A673 (cell line): ENCODE results near the gene OR7D4. TPM values are rescaled to one million over a fixed set of nuclear protein-coding genes. Genes with fewer than 3 reads are reported as not detected.

ENCODE experiments used
- BruUV-seq: library from RNA; stranded (reverse); fragments of 400-500 nt; replicated peaks from 2 replicates; lab custom pipeline; 2021; lab: Mats Ljungman, UMichigan
- CTCF ChIA-PET: fragments of 300-600 bp; sonication (Branson Sonifier 250); formaldehyde crosslinking; loops from one replicate; lab custom pipeline; 2022; ENCODE audit warnings: antibody characterized with exemption; lab: Charles Lee
- POLR2A ChIA-PET: fragments of 300-600 bp; sonication (Branson Sonifier 250); formaldehyde crosslinking; loops from one replicate; lab custom pipeline; 2022; ENCODE audit warnings: antibody characterized with exemption; ENCODE audit not compliant: low non-redundant PET; lab: Charles Lee
- DNase-seq: peaks from one replicate; pipeline ENCODE4 v3.0.0-alpha.2; 2015; ENCODE audit warnings: low spot score
- H3K27ac ChIP-seq: fragments of 200-600 bp; sonication (generic); 2 replicates; pipeline ENCODE4 v1.5.1; 2016; ENCODE audit warnings: mixed run types, low read depth, mild to moderate bottlenecking, mixed read lengths, antibody characterized with exemption, low read length; ENCODE audit not compliant: poor library complexity, severe bottlenecking
- H3K27me3 ChIP-seq: fragments of 200-600 bp; sonication (generic); replicated peaks from 2 replicates; pipeline ENCODE4 v1.6.1; 2017; ENCODE audit warnings: mixed run types, low read depth, mild to moderate bottlenecking, mixed read lengths, antibody characterized with exemption, low read length; ENCODE audit not compliant: insufficient read depth, poor library complexity
- H3K36me3 ChIP-seq: fragments of 200-600 bp; sonication (generic); 2 replicates; pipeline ENCODE4 v1.6.1; 2016; ENCODE audit warnings: mixed run types, mild to moderate bottlenecking, mixed read lengths, antibody characterized with exemption, low read length; ENCODE audit not compliant: insufficient read depth, poor library complexity, severe bottlenecking
- H3K4me1 ChIP-seq: fragments of 200-600 bp; sonication (generic); 2 replicates; pipeline ENCODE4 v1.6.1; 2017; ENCODE audit warnings: mixed run types, mild to moderate bottlenecking, mixed read lengths, antibody characterized with exemption, low read length; ENCODE audit not compliant: insufficient read depth, poor library complexity, severe bottlenecking
- H3K4me3 ChIP-seq: fragments of 200-600 bp; sonication (generic); 2 replicates; pipeline ENCODE4 v1.5.1; 2016; ENCODE audit warnings: low read depth, mixed run types, mild to moderate bottlenecking, mixed read lengths, low read length; ENCODE audit not compliant: poor library complexity, severe bottlenecking
- H3K9me3 ChIP-seq: fragments of 200-600 bp; sonication (generic); 2 replicates; pipeline ENCODE4 v1.6.1; 2016; ENCODE audit warnings: mixed run types, low read depth, mild to moderate bottlenecking, mixed read lengths, antibody characterized with exemption, low read length; ENCODE audit not compliant: poor library complexity, severe bottlenecking
- EZH2 ChIP-seq: fragments of 200-600 bp; sonication (generic); IDR thresholded peaks from 2 replicates; pipeline ENCODE4 v1.6.1; 2017; ENCODE audit warnings: borderline replicate concordance, low read depth, mild to moderate bottlenecking, mixed read lengths, antibody characterized with exemption, low read length; ENCODE audit not compliant: poor library complexity, severe bottlenecking
- intact Hi-C: fragments of 100-400 bp; cut with micrococcal nuclease; formaldehyde crosslinking; loops from one replicate; pipeline ENCODE4 v1.10.0; 2022; ENCODE audit not compliant: unreplicated experiment
- total RNA-seq: library from RNA; stranded (reverse); gene quantifications from 2 replicates; pipeline ENCODE4 v1.2.3, GENCODE V29; 2021
- TF ChIP-seq, protein P1 (sequence below): fragments of 300-800, 200-600 bp; sonication (generic); conservative IDR thresholded peaks from 2 replicates; pipeline ENCODE4 v1.5.1; 2017; ENCODE audit warnings: low read depth, mild to moderate bottlenecking, antibody characterized with exemption, low read length, moderate library complexity, mixed read lengths

OR7D4 gene
- total RNA-seq, 1 experiment from 2014 or later = not detected

DNA sequence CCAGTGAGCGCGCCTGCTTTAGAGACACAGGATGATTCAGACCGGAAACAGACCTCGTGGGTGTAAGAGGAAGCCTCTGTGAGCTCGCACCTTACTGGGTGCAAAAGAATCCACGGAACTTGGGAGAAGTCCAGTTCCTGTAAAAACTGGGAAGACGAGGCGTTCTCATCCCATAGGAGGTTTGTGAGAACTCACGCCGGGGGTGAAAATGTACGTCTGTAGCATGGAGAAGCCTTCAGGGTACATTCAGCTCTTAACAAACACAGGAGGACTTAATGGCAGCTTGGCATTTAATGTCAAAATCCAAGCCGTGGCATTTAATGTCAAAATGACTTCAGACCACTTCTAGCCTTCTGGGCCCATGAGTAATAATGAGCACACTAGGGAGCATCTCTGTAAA, 58.0 kb downstream of the OR7D4 start:
- POLR2A ChIA-PET = no interaction called here
- no peaks in the 10 kb centered on the region for H3K4me1 ChIP-seq
- CTCF ChIA-PET = no interaction called here
- no peak overlapping the region for H3K27ac ChIP-seq
- H3K36me3 ChIP-seq = peaks cover 83% of the 10 kb centered on the region
- no peak for TF ChIP-seq EZH2
- TF ChIP-seq, protein P1, sequence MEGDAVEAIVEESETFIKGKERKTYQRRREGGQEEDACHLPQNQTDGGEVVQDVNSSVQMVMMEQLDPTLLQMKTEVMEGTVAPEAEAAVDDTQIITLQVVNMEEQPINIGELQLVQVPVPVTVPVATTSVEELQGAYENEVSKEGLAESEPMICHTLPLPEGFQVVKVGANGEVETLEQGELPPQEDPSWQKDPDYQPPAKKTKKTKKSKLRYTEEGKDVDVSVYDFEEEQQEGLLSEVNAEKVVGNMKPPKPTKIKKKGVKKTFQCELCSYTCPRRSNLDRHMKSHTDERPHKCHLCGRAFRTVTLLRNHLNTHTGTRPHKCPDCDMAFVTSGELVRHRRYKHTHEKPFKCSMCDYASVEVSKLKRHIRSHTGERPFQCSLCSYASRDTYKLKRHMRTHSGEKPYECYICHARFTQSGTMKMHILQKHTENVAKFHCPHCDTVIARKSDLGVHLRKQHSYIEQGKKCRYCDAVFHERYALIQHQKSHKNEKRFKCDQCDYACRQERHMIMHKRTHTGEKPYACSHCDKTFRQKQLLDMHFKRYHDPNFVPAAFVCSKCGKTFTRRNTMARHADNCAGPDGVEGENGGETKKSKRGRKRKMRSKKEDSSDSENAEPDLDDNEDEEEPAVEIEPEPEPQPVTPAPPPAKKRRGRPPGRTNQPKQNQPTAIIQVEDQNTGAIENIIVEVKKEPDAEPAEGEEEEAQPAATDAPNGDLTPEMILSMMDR = no peak
- no peak overlapping the region for H3K4me3 ChIP-seq
- intact Hi-C loops = no loop called here
- no peak for DNase-seq
- H3K27me3 ChIP-seq = no peaks in the 10 kb centered on the region
- BruUV-seq = no TSS peak
- peaks cover 14% of the 10 kb centered on the region for H3K9me3 ChIP-seq

Other genes starting within 250 kb of the OR7D4 start
- not detected in 2 replicates for gene MUC16, start 209.2 kb downstream of the OR7D4 start, total RNA-seq
- gene OR1M1, start 132.5 kb downstream of the OR7D4 start, total RNA-seq = not detected in 2 replicates
- gene OR7G2, start 112.1 kb downstream of the OR7D4 start, total RNA-seq = not detected in 2 replicates
- gene OR7G1, start 103.8 kb downstream of the OR7D4 start, total RNA-seq = not detected in 2 replicates
- not detected in 2 replicates for gene OR7G3, start 92.6 kb downstream of the OR7D4 start, total RNA-seq
- 46.2 and 50.6 TPM in 2 replicates for gene ZNF317, start 79.2 kb downstream of the OR7D4 start, total RNA-seq
- not detected in 2 replicates for gene OR7D2, start 40.6 kb downstream of the OR7D4 start, total RNA-seq
- not detected in 2 replicates for gene OR7E24, start 31.3 kb upstream of the OR7D4 start, total RNA-seq
- gene ZNF699, start 90.2 kb upstream of the OR7D4 start, total RNA-seq = 5.5 and 6.6 TPM in 2 replicates
- 12.3 and 17.2 TPM in 2 replicates for gene ZNF559, start 104.6 kb upstream of the OR7D4 start, total RNA-seq
- gene ZNF177, start 143.4 kb upstream of the OR7D4 start, total RNA-seq = 2.7 and 3.8 TPM in 2 replicates
- 17.8 and 25.6 TPM in 2 replicates for gene ZNF266, start 216.0 kb upstream of the OR7D4 start, total RNA-seq